NCI-H1105 (cell line): ENCODE measurements around the gene HSPB6.

ENCODE experiments used
- DNase-seq: peaks from one replicate; lab custom pipeline; 2025; lab: John Stamatoyannopoulos, UW

The HSPB6 gene

DNA sequence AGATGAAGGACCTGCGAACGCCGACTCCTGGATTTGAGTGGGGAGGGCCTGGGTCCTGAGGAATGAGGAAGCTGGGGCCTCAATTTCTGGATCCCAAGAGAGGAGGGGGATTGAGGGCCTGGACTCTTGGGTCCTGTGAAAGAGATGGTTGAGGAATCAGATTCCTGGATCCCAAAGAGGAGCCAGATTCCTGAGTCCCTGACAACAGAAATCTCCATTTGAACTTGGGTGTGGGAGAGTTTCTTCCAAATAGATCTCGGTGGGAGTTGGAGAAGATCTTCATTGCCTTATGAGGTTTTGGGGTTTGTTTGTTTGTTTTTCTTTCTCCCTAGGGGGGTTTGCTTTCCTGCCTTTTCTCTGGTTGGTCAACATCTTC lies 10.8 kb downstream of the HSPB6 start:
- DNase-seq = no peak

DNA sequence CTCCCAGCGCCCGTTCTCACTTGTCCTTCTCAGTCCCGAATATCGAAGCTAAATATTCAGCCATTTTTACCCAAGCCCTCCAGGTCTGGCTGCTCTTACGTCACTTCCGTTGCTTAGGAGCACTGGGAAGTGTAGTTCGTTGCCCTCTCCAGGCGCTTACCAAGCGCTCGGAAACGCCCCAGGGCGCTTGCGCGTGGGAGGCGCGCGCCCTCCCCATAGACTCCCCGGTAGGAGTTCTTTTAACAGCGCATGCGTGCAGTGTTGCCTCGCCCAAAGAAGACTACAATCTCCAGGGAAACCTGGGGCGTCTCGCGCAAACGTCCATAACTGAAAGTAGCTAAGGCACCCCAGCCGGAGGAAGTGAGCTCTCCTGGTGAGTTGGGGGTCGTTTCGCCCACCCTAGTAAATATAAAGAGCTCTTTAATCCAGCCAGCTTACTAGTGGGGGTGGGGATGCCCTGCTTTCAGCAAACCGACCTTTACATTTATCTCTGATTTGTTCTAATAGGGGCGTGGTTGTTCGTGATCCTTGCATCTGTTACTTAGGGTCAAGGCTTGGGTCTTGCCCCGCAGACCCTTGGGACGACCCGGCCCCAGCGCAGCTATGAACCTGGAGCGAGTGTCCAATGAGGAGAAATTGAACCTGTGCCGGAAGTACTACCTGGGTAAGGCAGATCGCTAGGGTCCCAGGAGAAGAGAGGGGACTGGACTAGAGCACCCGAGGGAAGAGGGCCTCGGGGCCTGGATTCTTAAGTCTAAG lies 11.3 kb downstream of the HSPB6 start, which contains the start of the genes PSENEN and U2AF1L4:
Gene PSENEN, plus strand, starts transcription at position 324 of the 759 bp plus-strand sequence. Its CDS starts 280 bp downstream, at position 604.
Gene U2AF1L4, minus strand, starts transcription at position 91 of the 759 bp plus-strand sequence. Its CDS starts 27 bp downstream, at position 64.
- DNase-seq = peak; percentile 99

DNA sequence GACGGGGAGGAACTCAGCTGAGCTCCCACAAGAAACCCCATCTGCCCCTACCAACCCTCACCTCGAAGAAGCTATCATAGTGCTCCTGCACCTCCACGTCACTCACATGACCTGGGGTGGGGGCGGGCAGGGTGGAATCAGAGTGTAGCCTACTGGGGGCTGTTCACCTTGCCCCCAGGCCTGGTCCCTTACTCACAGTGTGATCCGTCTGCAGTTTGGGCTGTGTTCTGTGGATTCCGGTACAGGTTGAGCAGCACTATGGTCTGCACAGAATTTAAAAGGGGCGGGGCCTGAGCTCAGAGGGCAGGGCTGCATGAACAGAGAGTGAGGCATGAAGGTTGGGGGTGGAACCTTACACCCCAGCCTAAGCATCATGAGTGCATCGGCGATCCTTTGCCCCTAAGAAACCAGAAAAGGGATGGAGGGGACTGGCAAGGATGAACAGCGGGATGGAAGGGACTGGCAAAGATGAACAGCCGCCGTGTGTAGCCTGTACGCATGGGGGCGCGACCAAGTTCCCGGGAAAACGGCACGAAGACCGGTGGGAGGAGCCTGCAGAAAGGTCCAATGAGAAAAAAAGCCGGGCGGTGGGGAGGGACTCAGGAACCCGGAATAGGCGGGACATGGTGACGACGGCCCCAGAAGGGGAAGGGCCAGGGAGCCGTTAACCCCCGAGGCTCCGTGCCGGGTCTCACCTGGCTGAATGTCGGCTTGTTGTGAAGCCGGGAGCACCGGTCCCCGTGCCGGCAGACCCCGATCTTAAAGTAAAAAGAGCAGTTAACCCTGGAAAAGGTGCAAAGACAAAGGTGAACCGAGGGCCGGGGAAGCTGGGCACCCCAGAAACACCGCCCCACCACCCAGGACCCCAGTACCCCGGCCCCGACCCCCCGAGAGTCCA lies 12.2 kb downstream of the HSPB6 start:
- DNase-seq = peak; percentile 97

DNA sequence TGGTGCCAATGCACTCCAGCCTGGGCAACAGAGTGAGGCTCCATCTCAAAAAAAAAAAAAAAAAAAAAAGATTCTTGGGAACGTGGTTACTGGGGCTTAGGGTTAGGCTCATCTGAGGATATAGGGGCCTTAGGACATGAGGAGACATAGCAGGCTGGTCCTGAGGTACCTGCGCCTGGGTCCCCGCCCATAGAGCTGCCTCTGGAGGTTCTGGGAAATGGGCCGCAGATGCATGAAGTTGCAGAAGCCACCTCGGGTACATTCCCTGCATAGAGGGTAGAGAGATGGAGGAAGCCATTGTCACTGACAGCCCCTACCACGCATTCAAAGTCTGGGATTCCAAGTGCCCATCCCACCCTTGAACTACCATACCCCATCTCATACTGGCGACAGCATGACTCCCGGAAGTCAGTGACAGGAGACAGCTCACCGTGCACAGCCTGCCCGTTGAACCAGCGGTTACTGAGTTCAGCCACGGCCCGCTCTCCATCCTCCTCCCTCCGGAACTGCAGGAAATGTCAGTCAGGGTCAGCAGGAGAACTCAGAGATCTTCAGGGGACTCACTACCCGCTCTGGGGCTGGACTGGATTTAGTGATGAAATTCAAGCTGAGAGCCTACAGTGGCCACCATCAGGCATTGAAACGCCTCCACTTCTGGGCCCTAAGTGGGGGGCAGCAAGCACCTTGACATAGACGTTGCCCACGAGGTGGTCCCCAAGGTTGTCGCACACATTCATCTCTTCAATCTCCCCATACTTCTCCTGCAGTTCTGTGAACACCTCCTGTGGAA lies 13.0 kb downstream of the HSPB6 start:
- no peak for DNase-seq

DNA sequence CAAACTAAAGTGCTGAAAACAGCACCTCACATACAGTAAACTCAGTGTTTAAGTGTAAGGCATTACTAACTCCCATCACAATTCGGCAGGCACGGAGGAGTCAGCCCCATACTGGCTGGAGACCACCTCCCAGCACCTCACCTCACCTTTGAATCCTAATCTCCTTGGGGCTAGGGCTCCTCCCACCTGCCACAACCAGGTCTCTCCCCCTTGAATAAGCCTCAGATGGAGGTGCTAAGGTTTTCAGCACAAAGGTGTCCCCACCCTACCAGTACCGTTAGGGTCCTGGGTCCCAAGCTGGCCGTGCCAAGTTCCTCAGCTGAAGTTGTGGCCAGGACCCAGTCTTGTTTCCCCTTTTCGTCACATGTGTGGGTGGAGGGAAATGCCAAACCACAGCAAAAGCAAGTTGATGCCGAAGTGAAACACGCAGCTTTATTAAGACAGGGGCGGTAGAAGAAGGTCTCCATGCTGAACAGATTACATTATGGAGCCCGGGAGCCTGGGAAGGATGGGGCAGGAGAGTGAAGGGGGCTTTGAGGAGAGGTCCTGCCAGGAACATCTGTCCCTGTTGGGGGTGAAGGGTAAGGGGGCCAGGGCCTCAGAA lies 14.6 kb downstream of the HSPB6 start, which contains the start of gene IGFLR1:
Gene IGFLR1, minus strand, starts transcription at position 332 of the 604 bp plus-strand sequence. CDS start 1,272 bp downstream, outside the sequence.
- DNase-seq = no peak

DNA sequence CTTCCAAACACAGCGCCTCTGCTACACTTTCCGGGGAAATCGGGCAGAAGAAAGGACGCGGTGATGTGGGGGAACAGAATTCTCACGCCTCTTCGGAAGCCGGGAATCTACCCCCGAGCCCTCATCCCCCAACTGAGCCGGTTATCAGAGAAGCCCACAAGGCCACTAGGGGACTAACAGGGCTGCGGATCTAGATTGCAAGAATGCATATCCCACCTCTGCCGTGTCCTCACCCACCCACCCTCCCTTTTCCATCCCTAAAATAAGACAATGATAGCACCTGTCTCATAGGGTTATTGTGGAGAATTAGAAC lies 15.7 kb downstream of the HSPB6 start:
- no peak for DNase-seq

DNA sequence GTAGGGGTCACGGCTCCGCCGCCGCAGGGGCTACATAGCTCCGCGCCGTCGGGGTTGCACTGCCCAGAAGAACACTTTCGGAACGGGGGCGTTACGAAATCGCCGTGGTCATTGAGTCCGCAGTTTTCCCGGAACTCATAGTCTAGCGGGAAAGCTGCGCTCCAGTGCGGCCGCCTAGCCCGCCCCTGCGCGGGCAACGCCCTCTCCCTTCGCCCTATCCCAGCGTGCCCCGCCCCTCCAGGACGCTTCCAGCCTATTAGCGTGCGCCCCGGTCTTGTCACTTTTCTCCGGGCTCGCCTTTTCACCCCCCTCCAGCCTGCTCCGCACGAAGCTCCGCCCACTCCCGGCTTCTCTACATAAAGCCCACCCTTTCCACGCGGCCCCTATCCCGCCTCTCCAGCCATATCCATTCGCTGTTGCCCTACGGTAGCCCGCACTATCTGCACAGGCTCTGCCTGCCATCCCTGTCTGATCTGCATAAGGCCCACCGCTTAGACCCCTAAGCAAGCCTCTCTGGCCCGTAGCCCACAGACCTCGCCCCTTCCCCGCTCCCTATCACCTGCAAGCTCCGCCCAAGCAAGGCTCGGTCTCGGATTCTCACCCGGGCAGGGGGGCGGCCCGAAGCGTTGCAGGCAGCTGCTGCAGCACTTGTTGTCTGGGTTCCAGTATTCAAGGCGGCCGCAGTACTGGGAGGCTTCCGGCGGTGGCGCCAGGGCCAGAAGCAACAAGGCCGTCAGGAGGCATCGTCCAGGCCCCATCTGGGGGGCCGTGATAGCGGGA lies 16.2 kb downstream of the HSPB6 start:
- DNase-seq = peak; percentile 100

DNA sequence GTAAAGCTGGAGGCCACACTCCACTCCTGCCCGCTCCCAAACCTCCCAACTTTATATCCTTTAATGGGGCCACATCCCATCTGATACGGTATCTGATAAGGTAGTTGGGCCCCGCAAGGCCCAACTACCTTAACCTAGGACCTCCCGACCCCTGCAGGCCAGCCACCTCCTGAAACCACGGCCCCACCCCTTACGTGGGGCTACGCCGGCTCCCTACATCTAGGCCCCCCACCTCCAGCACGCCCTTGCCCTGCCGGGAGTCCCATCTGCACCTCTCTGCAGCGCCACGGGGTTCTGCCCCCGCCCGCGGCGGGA lies 16.8 kb downstream of the HSPB6 start:
- peak; percentile 42 for DNase-seq

DNA sequence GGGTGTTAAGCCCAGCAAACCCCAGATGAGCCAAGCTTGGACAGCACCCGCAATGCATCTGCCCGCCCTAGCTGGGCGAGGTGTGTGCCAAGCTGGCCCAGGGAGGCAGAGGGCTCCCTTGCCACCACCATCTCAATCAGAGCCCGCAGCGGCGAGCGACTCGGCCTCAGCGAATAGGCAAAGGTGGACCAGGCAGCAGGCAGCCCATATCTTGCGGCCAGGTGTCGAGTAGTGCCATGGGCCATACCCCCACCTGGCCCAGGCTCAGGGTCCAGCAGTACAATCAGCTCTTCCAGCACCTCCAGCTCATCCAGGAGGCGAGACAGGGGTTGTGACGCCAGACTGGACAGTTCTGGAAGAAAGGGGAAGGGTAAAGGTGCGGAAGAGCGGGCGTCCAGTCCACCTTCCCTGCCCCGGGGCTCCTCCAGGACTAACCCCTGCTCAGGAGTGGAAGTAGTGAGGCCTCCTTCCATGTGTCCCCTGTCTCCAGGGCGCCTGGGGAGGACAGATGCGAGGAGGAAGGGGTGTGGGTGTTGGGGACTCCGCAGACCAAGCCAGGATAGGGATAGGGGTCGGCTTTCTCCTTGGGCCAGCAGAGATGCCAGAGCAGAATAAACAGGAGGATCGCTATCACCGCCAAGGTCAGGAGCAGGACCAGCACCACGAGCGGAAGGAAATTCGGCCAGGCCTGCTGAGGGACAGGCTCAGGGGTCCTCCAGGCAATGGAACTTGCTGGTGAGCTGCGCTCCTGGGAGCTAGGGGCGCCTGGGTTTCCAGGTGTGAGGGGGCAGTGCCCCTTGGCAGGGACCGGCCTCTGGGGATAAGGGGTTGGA lies 17.3 kb downstream of the HSPB6 start:
- no peak for DNase-seq

DNA sequence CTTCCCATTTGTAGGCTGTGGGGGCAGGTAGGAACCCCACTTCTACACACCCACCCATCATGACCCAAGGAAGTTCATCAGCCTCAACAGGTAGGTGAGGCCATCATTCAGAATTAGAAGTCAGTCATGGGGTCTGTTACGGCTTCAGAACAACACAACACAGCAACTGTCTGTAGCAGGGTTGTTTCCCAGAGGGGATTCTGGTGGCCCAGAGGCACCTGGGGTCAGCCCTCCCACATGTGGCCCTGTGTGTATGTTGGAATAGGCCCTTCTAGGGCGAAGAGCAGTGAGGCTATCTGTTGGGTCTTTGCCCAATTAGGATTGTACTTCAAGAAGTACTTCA lies 18.0 kb downstream of the HSPB6 start:
- DNase-seq = no peak

DNA sequence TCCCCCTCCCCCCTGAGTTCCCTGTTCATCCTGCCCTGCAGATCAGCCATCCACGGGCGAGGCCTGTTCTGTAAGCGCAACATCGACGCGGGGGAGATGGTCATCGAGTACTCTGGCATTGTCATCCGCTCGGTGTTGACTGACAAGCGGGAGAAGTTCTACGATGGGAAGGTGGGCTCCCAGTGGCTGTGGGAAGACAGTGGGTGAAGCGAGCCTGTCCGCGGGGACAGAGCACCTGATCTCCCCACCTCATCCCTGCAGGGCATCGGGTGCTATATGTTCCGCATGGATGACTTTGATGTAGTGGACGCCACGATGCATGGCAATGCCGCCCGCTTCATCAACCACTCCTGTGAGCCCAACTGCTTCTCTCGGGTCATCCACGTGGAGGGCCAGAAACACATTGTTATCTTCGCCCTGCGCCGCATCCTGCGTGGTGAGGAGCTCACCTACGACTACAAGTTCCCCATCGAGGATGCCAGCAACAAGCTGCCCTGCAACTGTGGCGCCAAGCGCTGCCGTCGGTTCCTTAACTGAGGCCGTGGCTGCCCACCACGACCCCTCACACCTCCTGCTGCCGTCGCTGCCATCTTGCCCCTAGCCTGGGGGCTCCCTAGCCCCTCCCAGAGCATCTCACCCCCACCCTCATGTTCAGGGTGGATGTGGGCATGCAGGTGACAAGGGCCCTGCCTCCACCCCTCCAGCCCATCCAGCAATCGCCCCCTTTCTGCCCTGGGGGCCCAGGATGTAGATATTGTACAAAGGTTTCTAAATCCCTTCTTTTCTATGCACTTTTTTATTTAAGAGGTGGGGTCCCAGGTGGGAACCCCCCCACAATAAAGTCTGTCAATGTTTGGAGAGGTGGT lies 18.6 kb downstream of the HSPB6 start:
- DNase-seq = no peak

DNA sequence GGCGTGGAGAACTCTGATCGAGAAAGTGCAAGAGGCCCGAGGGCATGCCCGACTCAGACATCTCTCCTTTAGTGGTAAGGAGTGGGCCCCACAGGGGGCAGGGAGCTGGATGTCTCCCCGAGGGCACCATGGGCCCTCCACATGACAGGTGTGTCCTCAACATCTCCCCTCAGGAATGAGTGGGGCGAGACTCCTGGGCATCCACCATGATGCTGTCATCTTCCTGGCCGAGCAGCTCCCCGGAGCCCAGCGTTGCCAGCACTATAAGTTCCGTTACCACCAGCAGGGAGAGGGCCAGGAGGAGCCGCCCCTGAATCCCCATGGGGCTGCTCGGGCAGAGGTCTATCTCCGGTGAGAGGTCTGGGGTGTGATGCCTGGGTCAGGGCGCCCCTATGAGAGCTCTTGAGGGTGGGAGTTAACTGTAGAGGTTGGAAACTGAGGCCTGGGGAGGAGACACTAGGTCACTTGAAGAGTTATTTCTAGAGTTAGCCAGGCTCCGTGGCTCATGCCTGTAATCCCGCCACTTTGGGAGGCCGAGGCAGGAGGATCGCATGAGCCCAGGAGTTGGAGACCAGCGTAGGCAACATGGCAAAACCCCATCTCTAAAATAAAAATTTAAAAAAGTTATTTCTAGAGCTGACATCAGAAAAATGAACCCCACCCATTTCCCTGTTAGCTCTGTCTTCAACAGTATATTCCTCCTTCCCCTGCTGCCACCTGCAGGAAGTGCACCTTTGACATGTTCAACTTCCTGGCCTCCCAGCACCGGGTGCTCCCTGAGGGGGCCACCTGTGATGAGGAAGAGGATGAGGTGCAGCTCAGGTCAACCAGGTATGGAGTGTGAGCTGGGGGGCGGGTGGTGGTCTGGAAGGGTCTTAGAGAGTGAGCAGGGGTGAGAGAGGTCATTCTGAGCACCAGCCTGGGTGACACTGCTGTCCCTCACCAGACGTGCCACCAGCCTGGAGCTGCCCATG lies 19.6 kb downstream of the HSPB6 start:
- DNase-seq = no peak

DNA sequence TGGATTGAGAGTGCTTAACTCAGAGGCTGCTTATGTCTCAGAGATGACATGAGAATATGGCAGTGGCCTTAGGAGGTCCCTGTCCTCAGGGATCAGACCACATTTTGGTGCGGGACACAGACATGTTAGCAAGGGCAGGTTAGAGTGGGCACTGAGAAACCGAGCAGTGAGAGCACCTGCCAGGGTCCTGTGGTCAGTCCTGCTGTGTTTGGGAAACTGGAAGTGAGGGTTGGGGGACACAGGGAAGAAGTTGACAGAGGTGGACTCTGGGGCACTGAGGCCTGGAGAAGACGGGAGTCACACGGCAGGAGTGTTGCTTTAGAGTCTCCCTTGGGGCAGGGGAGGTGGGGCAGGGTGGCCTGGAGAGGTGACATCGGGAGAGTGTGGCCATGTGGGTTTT lies 21.9 kb downstream of the HSPB6 start:
- DNase-seq = no peak

DNA sequence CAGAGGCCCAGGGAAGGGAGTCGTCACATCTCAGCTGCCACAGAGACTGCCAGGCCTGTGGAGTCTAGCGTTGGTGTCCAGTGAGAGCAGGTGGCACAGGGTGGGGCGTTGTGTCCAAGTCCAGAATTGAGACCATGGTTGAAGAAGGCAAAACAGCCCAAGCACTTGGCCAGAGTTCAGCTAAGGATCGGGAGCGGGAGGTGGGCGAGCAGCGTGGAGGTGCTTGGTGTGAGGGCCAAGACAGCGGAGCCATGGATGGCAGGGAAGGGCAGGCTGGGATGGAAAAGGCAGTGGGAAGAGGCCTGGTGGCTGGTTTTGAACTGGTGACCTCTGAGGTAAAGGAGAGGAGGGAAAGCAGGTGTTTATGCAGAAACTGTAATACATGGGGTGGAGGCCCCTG lies 22.6 kb downstream of the HSPB6 start:
- no peak for DNase-seq

DNA sequence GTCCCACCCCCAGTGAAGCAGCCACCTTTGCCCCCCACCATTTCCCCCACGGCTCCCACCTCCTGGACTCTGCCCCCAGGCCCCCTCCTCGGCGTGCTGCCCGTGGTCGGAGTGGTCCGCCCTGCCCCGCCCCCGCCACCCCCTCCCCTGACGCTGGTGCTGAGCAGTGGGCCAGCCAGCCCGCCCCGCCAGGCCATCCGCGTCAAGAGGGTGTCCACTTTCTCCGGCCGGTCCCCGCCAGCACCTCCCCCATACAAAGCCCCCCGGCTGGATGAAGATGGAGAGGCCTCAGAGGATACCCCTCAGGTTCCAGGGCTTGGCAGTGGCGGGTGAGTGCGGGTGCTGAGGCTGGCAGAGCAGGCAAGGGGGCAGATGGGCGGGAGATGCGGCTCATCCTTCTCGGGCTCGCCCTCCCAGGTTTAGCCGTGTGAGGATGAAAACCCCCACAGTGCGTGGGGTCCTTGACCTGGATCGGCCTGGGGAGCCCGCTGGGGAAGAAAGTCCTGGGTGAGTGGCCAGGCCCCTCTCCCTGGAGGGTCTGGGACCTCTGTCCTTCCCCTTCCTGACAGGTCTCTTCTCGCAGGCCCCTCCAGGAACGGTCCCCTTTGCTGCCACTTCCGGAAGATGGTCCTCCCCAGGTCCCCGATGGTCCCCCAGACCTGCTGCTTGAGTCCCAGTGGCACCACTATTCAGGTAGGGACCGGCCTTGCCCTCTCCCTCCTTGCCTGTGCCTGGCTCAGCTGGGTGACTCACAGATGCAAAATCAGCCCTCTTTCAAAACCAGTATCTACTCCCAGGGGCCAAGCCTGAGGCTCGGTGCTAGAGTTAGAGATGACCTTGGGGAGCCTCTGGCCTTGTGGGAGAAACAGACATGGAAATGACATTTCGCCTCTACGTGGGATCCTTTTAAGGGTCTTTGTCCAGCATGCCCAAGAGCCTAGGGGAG lies 23.4 kb downstream of the HSPB6 start:
- no peak for DNase-seq

DNA sequence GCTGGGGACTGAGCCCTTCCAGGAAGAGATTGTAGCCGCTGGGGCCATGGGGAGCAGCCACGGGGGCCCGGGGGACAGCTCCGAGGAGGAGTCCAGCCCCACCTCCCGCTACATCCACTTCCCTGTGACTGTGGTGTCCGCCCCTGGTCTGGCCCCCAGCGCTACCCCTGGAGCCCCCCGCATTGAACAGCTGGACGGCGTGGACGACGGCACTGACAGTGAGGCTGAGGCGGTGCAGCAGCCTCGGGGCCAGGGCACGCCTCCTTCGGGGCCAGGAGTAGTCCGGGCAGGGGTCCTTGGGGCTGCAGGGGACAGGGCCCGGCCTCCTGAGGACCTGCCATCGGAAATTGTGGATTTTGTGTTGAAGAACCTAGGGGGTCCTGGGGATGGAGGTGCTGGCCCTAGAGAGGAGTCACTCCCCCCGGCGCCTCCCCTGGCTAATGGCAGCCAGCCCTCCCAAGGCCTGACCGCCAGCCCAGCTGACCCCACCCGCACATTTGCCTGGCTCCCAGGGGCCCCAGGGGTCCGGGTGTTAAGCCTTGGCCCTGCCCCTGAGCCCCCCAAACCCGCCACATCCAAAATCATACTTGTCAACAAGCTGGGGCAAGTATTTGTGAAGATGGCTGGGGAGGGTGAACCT lies 24.2 kb downstream of the HSPB6 start:
- no peak for DNase-seq
